ENCODE data around the gene LETM1. TPM values are rescaled to one million over a fixed set of nuclear protein-coding genes. Genes with fewer than 3 reads are reported as not detected.

LETM1 gene
- total and polyA plus RNA-seq, 8 donors, result 5.3 to 255 (median 52.1) TPM

GRCh38 chr4:1833307-1834046, 22.5 kb downstream of the LETM1 start:
- intact Hi-C loops (cut with DNase I; ENCODE audit: low total_unique reads), result no loop called here
- H3K36me3 ChIP-seq, result peaks cover 68 to 94% (median 92%) of the 10 kb centered on the region in 4 donors
- no peaks in the 10 kb centered on the region for H3K4me1 ChIP-seq
- no peak overlapping the region for H3K27ac ChIP-seq
- H3K9me3 ChIP-seq, result no peaks in the 10 kb centered on the region
- no peak for TF ChIP-seq CTCF (IDR thresholded peaks at IDR 0.05)
- TF ChIP-seq POLR2A (IDR thresholded peaks at IDR 0.05), result no peak
- no peak for TF ChIP-seq POLR2AphosphoS5 (IDR thresholded peaks at IDR 0.05)
- TF ChIP-seq EP300 (IDR thresholded peaks at IDR 0.05), result no peak
- DNase-seq, result no peak
- WGBS, 5 donors, result 87 to 94% (median 91%) methylated on average over 13 to 14 of the region's 14 CpGs
- H3K4me3 ChIP-seq, result no peak overlapping the region
- no peaks in the 10 kb centered on the region for H3K27me3 ChIP-seq

GRCh38 chr4:1832690-1833089, 23.3 kb downstream of the LETM1 start:
- no peak for DNase-seq
- intact Hi-C loops (cut with DNase I; ENCODE audit: low total_unique reads), result no loop called here
- no peak overlapping the region for H3K4me3 ChIP-seq
- TF ChIP-seq POLR2AphosphoS5 (IDR thresholded peaks at IDR 0.05), result no peak
- no peak for TF ChIP-seq CTCF (IDR thresholded peaks at IDR 0.05)
- no peak for TF ChIP-seq EP300 (IDR thresholded peaks at IDR 0.05)
- TF ChIP-seq POLR2A (IDR thresholded peaks at IDR 0.05), result no peak
- no peaks in the 10 kb centered on the region for H3K9me3 ChIP-seq
- no peaks in the 10 kb centered on the region for H3K27me3 ChIP-seq
- peaks cover 62 to 86% (median 85%) of the 10 kb centered on the region in 4 donors for H3K36me3 ChIP-seq
- 89 to 96% (median 93%) methylated on average over 18 of the region's 18 CpGs for WGBS, 5 donors
- H3K27ac ChIP-seq, result no peak overlapping the region
- no peaks in the 10 kb centered on the region for H3K4me1 ChIP-seq

GRCh38 chr4:1831331-1831730, 24.6 kb downstream of the LETM1 start:
- TF ChIP-seq POLR2AphosphoS5 (IDR thresholded peaks at IDR 0.05), result no peak
- Histone ChIP-seq H3K4me3 (no peak overlapping the region), H3K27me3 (no peaks in the 10 kb centered on the region), H3K9me3 (no peaks in the 10 kb centered on the region), H3K4me1 (no peaks in the 10 kb centered on the region), H3K36me3 (peaks cover 61 to 79% (median 78%) of the 10 kb centered on the region in 4 donors), H3K27ac (no peak overlapping the region)
- DNase-seq, result no peak
- 85 to 96% (median 96%) methylated on average over 8 of the region's 8 CpGs for WGBS, 5 donors
- intact Hi-C loops (cut with DNase I; ENCODE audit: low total_unique reads), result no loop called here

DNA sequence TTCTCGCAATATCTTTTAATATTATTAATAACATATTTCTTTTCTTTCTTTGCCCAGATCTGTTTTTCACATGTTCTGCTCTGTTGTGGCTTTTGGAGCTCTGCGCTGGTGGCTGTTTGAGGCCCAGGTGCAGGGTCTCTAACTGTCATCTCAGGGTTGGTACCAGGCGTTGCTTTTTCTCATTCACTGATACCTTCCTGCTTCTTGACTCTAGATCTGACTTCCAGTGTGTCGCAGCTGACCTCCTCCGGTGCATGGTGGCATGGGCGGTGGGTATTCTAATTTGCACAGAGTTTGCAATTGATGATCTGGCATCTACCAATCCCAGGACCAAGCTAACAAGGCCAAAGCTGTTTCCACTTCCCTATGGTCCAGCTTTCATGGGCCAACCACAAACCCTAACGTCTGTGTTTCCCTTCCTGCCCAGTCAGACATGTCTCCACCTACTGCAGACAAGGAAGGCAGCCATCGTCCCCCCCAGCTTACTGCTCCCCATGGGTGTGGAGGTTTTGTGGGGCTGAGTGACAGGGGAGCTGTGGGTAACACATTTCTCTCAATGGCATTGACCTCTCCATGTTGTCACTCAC, 25.2 kb downstream of the LETM1 start:
- H3K9me3 ChIP-seq, result no peaks in the 10 kb centered on the region
- H3K27ac ChIP-seq, result no peak overlapping the region
- no peak overlapping the region for H3K4me3 ChIP-seq
- intact Hi-C loops (cut with DNase I; ENCODE audit: low total_unique reads), result no loop called here
- no peak for DNase-seq
- WGBS, 5 donors, result 83 to 88% (median 87%) methylated on average over 8 of the region's 8 CpGs
- H3K36me3 ChIP-seq, result peaks cover 60 to 79% (median 78%) of the 10 kb centered on the region in 4 donors
- no peaks in the 10 kb centered on the region for H3K4me1 ChIP-seq
- H3K27me3 ChIP-seq, result no peaks in the 10 kb centered on the region
- TF ChIP-seq POLR2A (IDR thresholded peaks at IDR 0.05) (no peak), EP300 (IDR thresholded peaks at IDR 0.05) (no peak), POLR2AphosphoS5 (IDR thresholded peaks at IDR 0.05) (no peak), CTCF (IDR thresholded peaks at IDR 0.05) (no peak)

DNA sequence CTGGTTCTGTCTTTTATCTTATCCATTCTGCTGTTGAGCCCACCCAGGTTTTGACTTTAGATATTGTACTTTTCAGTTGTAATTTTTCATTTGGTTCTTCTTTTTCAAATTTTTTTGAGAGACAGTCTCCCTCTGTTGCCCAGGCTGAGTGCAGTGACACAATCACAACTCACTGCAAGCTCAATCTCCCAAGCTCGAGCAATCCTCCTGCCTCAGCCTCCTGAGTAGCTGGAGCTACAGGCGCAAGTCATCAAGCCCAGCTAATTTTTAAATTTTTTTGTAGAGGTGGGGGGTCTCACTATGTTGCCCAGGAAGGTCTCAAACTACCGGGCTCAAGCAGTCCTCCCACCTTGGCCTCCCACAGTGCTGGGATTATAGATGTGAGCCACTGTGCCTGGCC, 25.7 kb downstream of the LETM1 start:
- Histone ChIP-seq H3K9me3 (no peaks in the 10 kb centered on the region), H3K4me3 (no peak overlapping the region), H3K4me1 (no peaks in the 10 kb centered on the region), H3K36me3 (peaks cover 60 to 79% (median 78%) of the 10 kb centered on the region in 4 donors), H3K27me3 (no peaks in the 10 kb centered on the region), H3K27ac (no peak overlapping the region)
- intact Hi-C loops (cut with DNase I; ENCODE audit: low total_unique reads), result no loop called here
- DNase-seq, result no peak
- WGBS, 5 donors, result 92 to 98% (median 96%) methylated on average over 3 of the region's 3 CpGs
- TF ChIP-seq POLR2AphosphoS5 (IDR thresholded peaks at IDR 0.05) (no peak), POLR2A (IDR thresholded peaks at IDR 0.05) (no peak), CTCF (IDR thresholded peaks at IDR 0.05) (no peak), EP300 (IDR thresholded peaks at IDR 0.05) (no peak)

All from stomach (tissue), 9 donors.